ENCODE measurements around the gene BEST4.
"Not testable (repeated sequence)": the region's sequence is repeated elsewhere in the genome, so short reads cannot be mapped to it uniquely, and the experiment has no call there.

The BEST4 gene

GRCh38 chr1:44819196-44819607 is 31.2 kb upstream of the BEST4 start:
- no peak for DNase-seq

- DNase-seq: no peak
These were observed 30.0 kb upstream of the BEST4 start for GRCh38 chr1:44817771-44818495.

GRCh38 chr1:44817307-44817706 is 29.3 kb upstream of the BEST4 start:
- no peak for DNase-seq

- DNase-seq: not testable (repeated sequence)
These were observed 28.0 kb upstream of the BEST4 start for GRCh38 chr1:44815926-44816325.

GRCh38 chr1:44812822-44813543 is 25.0 kb upstream of the BEST4 start:
- DNase-seq: no peak

GRCh38 chr1:44811234-44811633 is 23.3 kb upstream of the BEST4 start:
- no peak for DNase-seq

GRCh38 chr1:44810762-44811105 is 22.8 kb upstream of the BEST4 start:
- DNase-seq: not testable (repeated sequence)

GRCh38 chr1:44810101-44810761 is 22.3 kb upstream of the BEST4 start:
- DNase-seq: no peak

GRCh38 chr1:44808938-44809917 is 21.3 kb upstream of the BEST4 start:
- DNase-seq: no peak

- DNase-seq: no peak
These were observed 20.3 kb upstream of the BEST4 start, which contains the start of gene BTBD19 for GRCh38 chr1:44808063-44808937. TSS of gene BTBD19 (plus strand) at chr1:44808523. CDS start at chr1:44808821, 298 bp downstream.

GRCh38 chr1:44807364-44808062 is 19.5 kb upstream of the BEST4 start:
- peak; percentile 87 for DNase-seq

- no peak for DNase-seq
These were observed 18.9 kb upstream of the BEST4 start, which contains the start of gene DYNLT4 for GRCh38 chr1:44806704-44807363. TSS of gene DYNLT4 (minus strand) at chr1:44807351. CDS start at chr1:44806668, 683 bp downstream.

- DNase-seq: no peak
These were observed 18.2 kb upstream of the BEST4 start for GRCh38 chr1:44806025-44806703.

GRCh38 chr1:44805311-44806024 is 17.5 kb upstream of the BEST4 start:
- DNase-seq: no peak

GRCh38 chr1:44803312-44804095 is 15.5 kb upstream of the BEST4 start:
- no peak for DNase-seq

GRCh38 chr1:44803062-44803311 is 15.0 kb upstream of the BEST4 start:
- DNase-seq: no peak

GRCh38 chr1:44802306-44803061 is 14.5 kb upstream of the BEST4 start:
- no peak for DNase-seq
